ENCODE data around the gene CROCC2. TPM values are rescaled to one million over a fixed set of nuclear protein-coding genes. Genes with fewer than 3 reads are reported as not detected.

CROCC2 gene
- total RNA-seq, 1 donor from 2014 or later = not detected

GRCh38 chr2:241030883-241031282 lies 124.7 kb downstream of the CROCC2 start:
- TF ChIP-seq, protein P1, sequence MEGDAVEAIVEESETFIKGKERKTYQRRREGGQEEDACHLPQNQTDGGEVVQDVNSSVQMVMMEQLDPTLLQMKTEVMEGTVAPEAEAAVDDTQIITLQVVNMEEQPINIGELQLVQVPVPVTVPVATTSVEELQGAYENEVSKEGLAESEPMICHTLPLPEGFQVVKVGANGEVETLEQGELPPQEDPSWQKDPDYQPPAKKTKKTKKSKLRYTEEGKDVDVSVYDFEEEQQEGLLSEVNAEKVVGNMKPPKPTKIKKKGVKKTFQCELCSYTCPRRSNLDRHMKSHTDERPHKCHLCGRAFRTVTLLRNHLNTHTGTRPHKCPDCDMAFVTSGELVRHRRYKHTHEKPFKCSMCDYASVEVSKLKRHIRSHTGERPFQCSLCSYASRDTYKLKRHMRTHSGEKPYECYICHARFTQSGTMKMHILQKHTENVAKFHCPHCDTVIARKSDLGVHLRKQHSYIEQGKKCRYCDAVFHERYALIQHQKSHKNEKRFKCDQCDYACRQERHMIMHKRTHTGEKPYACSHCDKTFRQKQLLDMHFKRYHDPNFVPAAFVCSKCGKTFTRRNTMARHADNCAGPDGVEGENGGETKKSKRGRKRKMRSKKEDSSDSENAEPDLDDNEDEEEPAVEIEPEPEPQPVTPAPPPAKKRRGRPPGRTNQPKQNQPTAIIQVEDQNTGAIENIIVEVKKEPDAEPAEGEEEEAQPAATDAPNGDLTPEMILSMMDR (conservative IDR thresholded peaks at IDR 0.05) = no peak
- H3K4me1 Mint-ChIP-seq = no peaks in the 10 kb centered on the region
- H3K9me3 Mint-ChIP-seq = peaks cover 9% of the 10 kb centered on the region
- H3K27ac Mint-ChIP-seq (ENCODE audit: unreplicated experiment) = no peak overlapping the region
- peaks cover 37% of the 10 kb centered on the region for H3K27me3 Mint-ChIP-seq (ENCODE audit: low read depth)
- DNase-seq (ENCODE audit: low read depth, low spot score) = no peak
- no peak overlapping the region for H3K4me3 Mint-ChIP-seq
- H3K36me3 Mint-ChIP-seq (ENCODE audit: low read depth) = peaks cover 10% of the 10 kb centered on the region

GRCh38 chr2:241031436-241032165 lies 125.5 kb downstream of the CROCC2 start:
- Mint-ChIP-seq H3K9me3 (peaks cover 6% of the 10 kb centered on the region), H3K36me3 (ENCODE audit: low read depth) (peaks cover 6% of the 10 kb centered on the region), H3K4me3 (no peak overlapping the region), H3K27ac (ENCODE audit: unreplicated experiment) (no peak overlapping the region), H3K27me3 (ENCODE audit: low read depth) (peaks cover 44% of the 10 kb centered on the region), H3K4me1 (no peaks in the 10 kb centered on the region)
- DNase-seq (ENCODE audit: low read depth, low spot score) = no peak
- TF ChIP-seq, protein P1 (conservative IDR thresholded peaks at IDR 0.05) = no peak

DNA sequence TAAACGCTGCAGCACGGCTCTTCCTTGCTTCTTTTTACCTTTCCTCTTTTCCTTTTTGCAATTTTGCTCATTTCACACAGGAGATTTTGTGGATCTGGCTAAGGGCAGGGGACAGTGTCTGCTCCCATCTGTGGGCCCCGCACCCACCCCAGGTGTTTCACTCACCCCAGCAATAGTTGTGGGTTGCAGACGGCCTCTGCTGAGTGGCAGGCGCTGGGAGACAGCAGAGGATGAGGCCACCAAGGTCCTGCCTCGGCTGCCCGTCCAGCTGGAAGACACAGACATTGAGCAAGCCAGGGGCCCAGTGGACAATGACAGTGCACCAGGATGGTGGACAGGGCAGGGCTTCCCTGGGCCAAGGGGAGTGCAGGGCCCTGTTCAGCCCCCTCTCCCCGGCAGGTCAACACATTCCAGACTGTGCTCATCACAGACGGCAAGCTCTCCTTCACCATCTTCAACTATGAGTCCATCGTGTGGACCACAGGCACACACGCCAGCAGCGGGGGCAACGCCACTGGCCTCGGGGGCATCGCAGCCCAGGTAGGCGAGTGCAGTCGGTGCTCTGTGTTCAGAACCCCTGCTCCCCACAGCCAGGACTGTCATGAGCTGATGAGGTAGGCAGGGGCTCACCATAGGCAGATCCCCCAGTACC lies 127.3 kb downstream of the CROCC2 start:
- H3K27me3 Mint-ChIP-seq (ENCODE audit: low read depth) = peaks cover 57% of the 10 kb centered on the region
- H3K36me3 Mint-ChIP-seq (ENCODE audit: low read depth) = peaks cover under 1% of the 10 kb centered on the region
- no peak overlapping the region for H3K4me3 Mint-ChIP-seq
- TF ChIP-seq, protein P1 (conservative IDR thresholded peaks at IDR 0.05) = no peak
- no peaks in the 10 kb centered on the region for H3K4me1 Mint-ChIP-seq
- H3K9me3 Mint-ChIP-seq = no peaks in the 10 kb centered on the region
- DNase-seq (ENCODE audit: low read depth, low spot score) = no peak
- H3K27ac Mint-ChIP-seq (ENCODE audit: unreplicated experiment) = no peak overlapping the region

DNA sequence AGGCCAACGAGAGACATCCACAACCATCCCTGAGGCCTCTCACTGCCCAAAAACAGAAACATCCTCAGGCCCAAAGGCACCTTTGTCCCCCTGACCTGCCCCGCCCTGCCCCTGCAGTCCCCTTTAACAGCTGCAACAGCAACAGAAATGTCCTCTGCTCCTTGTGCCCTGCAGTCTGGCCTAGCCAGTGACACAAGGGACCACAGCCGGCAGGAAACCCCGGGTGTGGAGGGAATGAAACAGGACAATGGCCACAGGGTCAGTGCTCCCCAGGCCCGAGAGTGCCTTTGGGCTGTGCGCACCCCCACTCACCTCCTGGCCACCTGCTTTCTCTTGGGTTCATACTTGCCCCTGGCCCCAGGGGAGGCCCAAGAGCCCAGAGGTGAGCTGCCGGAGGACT lies 127.9 kb downstream of the CROCC2 start:
- no peak overlapping the region for H3K4me3 Mint-ChIP-seq
- DNase-seq (ENCODE audit: low read depth, low spot score) = no peak
- TF ChIP-seq, protein P1 (conservative IDR thresholded peaks at IDR 0.05) = no peak
- H3K4me1 Mint-ChIP-seq = no peaks in the 10 kb centered on the region
- H3K9me3 Mint-ChIP-seq = no peaks in the 10 kb centered on the region
- no peaks in the 10 kb centered on the region for H3K36me3 Mint-ChIP-seq (ENCODE audit: low read depth)
- H3K27ac Mint-ChIP-seq (ENCODE audit: unreplicated experiment) = no peak overlapping the region
- H3K27me3 Mint-ChIP-seq (ENCODE audit: low read depth) = peaks cover 60% of the 10 kb centered on the region

GRCh38 chr2:241034490-241035141 lies 128.5 kb downstream of the CROCC2 start:
- TF ChIP-seq, protein P1 (conservative IDR thresholded peaks at IDR 0.05) = no peak
- DNase-seq (ENCODE audit: low read depth, low spot score) = no peak
- H3K27ac Mint-ChIP-seq (ENCODE audit: unreplicated experiment) = peak overlapping the region; percentile 67
- H3K27me3 Mint-ChIP-seq (ENCODE audit: low read depth) = peaks cover 62% of the 10 kb centered on the region
- H3K9me3 Mint-ChIP-seq = no peaks in the 10 kb centered on the region
- H3K36me3 Mint-ChIP-seq (ENCODE audit: low read depth) = no peaks in the 10 kb centered on the region
- no peak overlapping the region for H3K4me3 Mint-ChIP-seq
- H3K4me1 Mint-ChIP-seq = no peaks in the 10 kb centered on the region

All from neural crest cell (in vitro differentiated cells).